OCI-LY1 (cell line): ENCODE measurements around the gene VTA1.

ENCODE experiments used
- H2AFZ ChIP-seq: fragments of 200-600 bp; sonication (generic), shearing (Covaris generic); 2 replicates; pipeline ENCODE4 v1.6.0; 2014; ENCODE audit warnings: antibody characterized with exemption, mild to moderate bottlenecking, low read length
- H3F3A ChIP-seq: fragments of 200-600 bp; sonication (generic), shearing (Covaris generic); 2 replicates; pipeline ENCODE4 v1.6.0; 2014; ENCODE audit warnings: mild to moderate bottlenecking, antibody characterized with exemption, low read length, moderate library complexity; ENCODE audit not compliant: insufficient read depth
- H3K27ac ChIP-seq: fragments of 200-600 bp; sonication (generic); 2 replicates; pipeline ENCODE4 v1.5.1; 2014; ENCODE audit warnings: low read length, mixed run types, mild to moderate bottlenecking, low read depth; ENCODE audit not compliant: poor library complexity, severe bottlenecking
- H3K27me3 ChIP-seq: fragments of 200-600 bp; sonication (generic); 2 replicates; pipeline ENCODE4 v1.6.0; 2014; ENCODE audit warnings: antibody characterized with exemption, mild to moderate bottlenecking, low read length, moderate library complexity; ENCODE audit not compliant: insufficient read depth
- H3K36me3 ChIP-seq: fragments of 200-600 bp; sonication (generic); 2 replicates; pipeline ENCODE4 v1.6.1; 2014; ENCODE audit warnings: mild to moderate bottlenecking, antibody characterized with exemption, low read length, moderate library complexity, mixed read lengths; ENCODE audit not compliant: insufficient read depth
- H3K4me1 ChIP-seq: fragments of 200-600 bp; sonication (generic); 2 replicates; pipeline ENCODE4 v1.5.1; 2014; ENCODE audit warnings: mild to moderate bottlenecking, low read length, moderate library complexity; ENCODE audit not compliant: insufficient read depth, severe bottlenecking
- H3K4me2 ChIP-seq: fragments of 200-600 bp; sonication (generic), shearing (Covaris generic); 2 replicates; pipeline ENCODE4 v1.6.1; 2014; ENCODE audit warnings: low read length
- H3K4me3 ChIP-seq: fragments of 200-600 bp; sonication (generic); 2 replicates; pipeline ENCODE4 v1.5.1; 2014; ENCODE audit warnings: low read length, low read depth, mild to moderate bottlenecking, mixed read lengths; ENCODE audit not compliant: poor library complexity, severe bottlenecking
- H3K79me2 ChIP-seq: fragments of 200-600 bp; shearing (Covaris generic); 2 replicates; pipeline ENCODE4 v1.6.1; 2016; ENCODE audit warnings: mixed run types, low read length, mixed read lengths; ENCODE audit not compliant: insufficient read depth
- H3K9ac ChIP-seq: fragments of 200-600 bp; sonication (generic), shearing (Covaris generic); 2 replicates; pipeline ENCODE4 v1.6.1; 2014; ENCODE audit warnings: mild to moderate bottlenecking, low read length, mixed read lengths
- H3K9me2 ChIP-seq: fragments of 200-600 bp; sonication (generic), shearing (Covaris generic); 2 replicates; pipeline ENCODE4 v1.6.1; 2014; ENCODE audit warnings: low read depth, mild to moderate bottlenecking, low read length, mixed read lengths
- H3K9me3 ChIP-seq: fragments of 200-600 bp; shearing (Covaris generic); 2 replicates; pipeline ENCODE4 v1.6.1; 2014; ENCODE audit warnings: low read length, mixed read lengths
- H4K20me1 ChIP-seq: fragments of 200-600 bp; sonication (generic), shearing (Covaris generic); 2 replicates; pipeline ENCODE4 v1.6.0; 2016; ENCODE audit warnings: mild to moderate bottlenecking, low read length; ENCODE audit not compliant: insufficient read depth
- CTCF ChIP-seq: fragments of 200-600 bp; sonication (generic), shearing (Covaris generic); IDR thresholded peaks from 2 replicates; pipeline ENCODE4 v1.5.1; 2017; ENCODE audit warnings: mild to moderate bottlenecking, antibody characterized with exemption, low read length, moderate library complexity, mixed read lengths
- EZH2 ChIP-seq: fragments of 200-600 bp; sonication (generic), shearing (Covaris generic); IDR thresholded peaks from 2 replicates; pipeline ENCODE4 v1.8.0; 2017; ENCODE audit warnings: borderline replicate concordance, mixed run types, mild to moderate bottlenecking, antibody characterized with exemption, low read length, moderate library complexity, mixed read lengths

VTA1 gene

GRCh38 chr6:142240179-142240578 is 93.1 kb downstream of the VTA1 start:
- Histone ChIP-seq H3K4me2 (no peak overlapping the region), H3K27me3 (no peaks in the 10 kb centered on the region), H3K4me1 (no peaks in the 10 kb centered on the region), H3K36me3 (no peaks in the 10 kb centered on the region), H3K9ac (no peak overlapping the region), H3K27ac (no peak overlapping the region), H3K79me2 (no peaks in the 10 kb centered on the region), H4K20me1 (no peaks in the 10 kb centered on the region), H3K9me2 (no peaks in the 10 kb centered on the region), H3K9me3 (no peaks in the 10 kb centered on the region), H3K4me3 (no peak overlapping the region), H3F3A (no peaks in the 10 kb centered on the region), H2AFZ (no peak overlapping the region)
- TF ChIP-seq EZH2: no peak
- TF ChIP-seq CTCF: no peak

- Histone ChIP-seq H3K9ac (no peak overlapping the region), H3K4me3 (no peak overlapping the region), H3K79me2 (no peaks in the 10 kb centered on the region), H3K4me1 (no peaks in the 10 kb centered on the region), H4K20me1 (no peaks in the 10 kb centered on the region), H3K27ac (no peak overlapping the region), H3K27me3 (no peaks in the 10 kb centered on the region), H3K9me2 (no peaks in the 10 kb centered on the region), H3K9me3 (no peaks in the 10 kb centered on the region), H3K4me2 (no peak overlapping the region), H3F3A (no peaks in the 10 kb centered on the region), H2AFZ (no peak overlapping the region), H3K36me3 (no peaks in the 10 kb centered on the region)
- TF ChIP-seq CTCF (no peak), EZH2 (no peak)
Measured at GRCh38 chr6:142241061-142241460, 94.0 kb downstream of the VTA1 start.

- no peak overlapping the region for H3K9ac ChIP-seq
- H3F3A ChIP-seq: no peaks in the 10 kb centered on the region
- TF ChIP-seq EZH2 (no peak), CTCF (no peak)
- H3K27ac ChIP-seq: no peak overlapping the region
- H3K9me2 ChIP-seq: no peaks in the 10 kb centered on the region
- no peak overlapping the region for H2AFZ ChIP-seq
- H3K9me3 ChIP-seq: no peaks in the 10 kb centered on the region
- H3K36me3 ChIP-seq: no peaks in the 10 kb centered on the region
- H4K20me1 ChIP-seq: no peaks in the 10 kb centered on the region
- H3K27me3 ChIP-seq: no peaks in the 10 kb centered on the region
- no peak overlapping the region for H3K4me2 ChIP-seq
- no peaks in the 10 kb centered on the region for H3K4me1 ChIP-seq
- H3K4me3 ChIP-seq: no peak overlapping the region
- no peaks in the 10 kb centered on the region for H3K79me2 ChIP-seq
Measured at GRCh38 chr6:142242269-142242668, 95.2 kb downstream of the VTA1 start.
